GM12892 (cell line): ENCODE results near the gene XRCC3.

Experiments
- POLR2A ChIP-seq: IDR thresholded peaks from 2 replicates; pipeline ENCODE4 v1.6.1; 2011; ENCODE audit warnings: low read depth, low read length, control low read depth
- POLR2AphosphoS5 ChIP-seq: IDR thresholded peaks from 2 replicates; pipeline ENCODE4 v1.6.1; 2011; ENCODE audit warnings: low read depth, low read length, control low read depth

DNA sequence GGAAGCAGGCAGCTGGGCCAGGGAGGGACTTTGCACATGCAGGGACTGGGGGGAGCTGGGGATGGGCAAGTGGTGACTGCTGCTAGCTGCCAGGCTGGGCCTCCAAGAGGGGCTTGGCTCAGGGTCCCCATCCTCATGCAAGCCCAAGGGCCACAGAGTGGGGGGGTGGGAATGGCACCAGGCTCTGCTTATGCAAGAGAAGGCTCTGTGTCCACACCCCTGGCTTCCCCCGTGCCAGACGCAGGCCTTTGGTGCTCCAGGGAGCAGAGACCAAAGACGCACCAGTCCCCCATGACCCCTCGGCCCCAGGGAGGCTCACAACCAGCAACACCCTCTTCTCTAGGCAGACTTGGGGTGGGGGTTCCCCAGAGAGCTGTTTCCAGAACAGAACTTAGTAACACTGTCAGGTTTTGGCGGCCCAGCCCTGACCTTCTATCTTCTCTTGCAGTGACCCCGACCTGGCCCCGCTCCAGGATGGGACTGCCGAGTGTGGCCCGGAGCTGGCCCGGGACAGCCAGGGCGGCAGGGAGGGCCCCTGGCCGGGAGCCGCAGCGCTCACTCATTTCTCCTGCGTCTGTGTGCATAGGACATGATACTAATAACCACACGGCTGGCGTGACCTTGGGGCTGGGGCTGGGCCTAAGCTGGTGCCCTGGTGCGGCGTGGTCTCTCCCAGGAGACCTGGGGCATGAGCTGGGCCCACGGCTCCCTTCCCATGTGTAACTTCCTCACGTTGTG, 14.3 kb downstream of the XRCC3 start:
- TF ChIP-seq POLR2A (no peak), POLR2AphosphoS5 (no peak)
